H4 (cell line): ENCODE measurements around the gene RASGRF2. TPM values are rescaled to one million over a fixed set of nuclear protein-coding genes. Genes with fewer than 3 reads are reported as not detected.
"Not testable (repeated sequence)": the region's sequence is repeated elsewhere in the genome, so short reads cannot be mapped to it uniquely, and the experiment has no call there.

ENCODE experiments used
- DNase-seq: peaks from one replicate; pipeline ENCODE4 v3.0.0-alpha.2; 2015; ENCODE audit warnings: low spot score
- total RNA-seq: library from RNA; depleted of rRNA; stranded (reverse); fragments of >200 nt; shearing (Covaris generic); gene quantifications from 2 replicates; pipeline ENCODE4 v1.2.3, GENCODE V29; 2014

The RASGRF2 gene
- total RNA-seq, 1 experiment from 2014 or later, result 7.4 TPM

DNA sequence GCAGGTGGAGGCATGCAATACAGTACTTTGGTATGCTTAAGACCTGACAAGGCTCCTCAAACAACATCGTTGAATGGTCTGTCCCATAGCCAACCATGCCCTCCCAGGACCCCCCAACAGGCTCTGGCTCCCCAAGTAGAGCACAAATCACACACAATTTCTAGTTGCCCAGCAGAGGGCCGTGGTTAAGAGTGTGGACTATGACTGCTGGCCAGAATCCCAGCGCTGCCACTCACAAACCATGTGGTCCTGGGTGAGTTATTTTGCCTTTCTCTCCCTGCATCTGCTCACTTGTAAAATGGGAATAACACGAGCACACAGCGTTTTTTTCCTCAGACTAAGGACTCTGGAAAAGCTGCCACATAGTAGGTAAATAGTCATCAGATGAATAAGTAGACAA, 279.4 kb downstream of the RASGRF2 start:
- DNase-seq, result no peak

DNA sequence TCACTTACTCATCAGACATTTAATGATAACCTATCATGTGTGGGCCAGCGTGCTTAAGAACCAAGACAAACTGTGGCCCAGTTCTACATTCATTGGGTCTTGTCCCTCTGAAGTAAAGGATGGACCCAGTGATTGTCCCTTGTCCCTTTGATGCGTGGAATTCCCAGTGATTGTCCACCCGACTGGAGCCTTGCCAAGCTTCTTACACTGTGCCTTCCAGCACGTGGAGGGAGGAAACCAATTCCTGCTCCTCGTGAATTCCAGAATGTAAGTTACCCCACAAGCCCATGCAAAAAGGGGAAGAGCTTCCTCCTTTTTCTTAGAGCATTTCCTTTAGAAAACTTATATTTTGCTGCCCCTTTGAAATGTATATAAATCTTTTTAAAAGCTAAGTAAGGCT, 280.8 kb downstream of the RASGRF2 start:
- no peak for DNase-seq

- DNase-seq, result no peak
Observed at GRCh38 chr5:81241961-81242648, 281.9 kb downstream of the RASGRF2 start.

DNA sequence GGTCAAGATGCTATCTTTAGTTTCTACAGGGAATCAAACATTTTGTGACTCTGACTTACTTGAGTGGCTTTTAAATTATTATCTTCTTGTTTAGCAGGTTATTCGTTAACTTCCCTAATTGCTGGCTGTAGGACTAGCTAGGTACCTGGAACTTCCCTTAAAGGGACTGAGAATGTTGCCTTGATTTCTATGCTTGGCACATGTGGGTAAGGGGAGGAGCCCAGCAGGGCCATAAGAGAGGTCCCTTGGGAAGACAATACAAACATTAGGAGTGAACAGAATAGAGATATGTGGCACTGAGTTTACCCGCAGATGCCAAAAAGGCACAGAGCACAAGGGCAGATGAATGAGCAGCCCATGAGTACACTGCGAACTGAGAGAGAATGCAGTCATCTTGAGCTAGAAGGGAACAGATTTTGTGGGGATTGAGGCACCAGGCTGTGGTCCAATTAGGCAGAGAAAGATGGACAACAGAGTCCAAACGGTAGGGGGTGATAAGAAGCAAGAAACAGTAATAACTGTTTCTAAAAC, 282.8 kb downstream of the RASGRF2 start:
- no peak for DNase-seq

- DNase-seq, result no peak
Observed at GRCh38 chr5:81244451-81244850, 284.3 kb downstream of the RASGRF2 start.

DNA sequence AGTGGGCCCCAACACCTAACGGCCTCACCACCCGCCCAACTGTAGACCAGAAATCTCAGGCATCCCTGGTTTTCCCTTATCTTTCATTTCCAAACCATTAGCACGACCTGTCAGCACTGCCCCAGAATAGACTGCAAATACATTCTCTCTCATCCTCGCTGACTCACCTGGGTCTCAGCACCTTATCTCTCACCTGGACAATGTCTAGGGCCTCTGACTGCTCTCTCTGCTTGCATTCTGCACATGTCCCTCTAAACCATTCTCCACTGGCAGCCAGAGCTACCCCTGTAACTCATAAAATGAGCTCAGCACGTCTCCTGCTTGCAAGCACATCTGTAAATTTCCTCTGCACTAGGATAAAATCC, 285.7 kb downstream of the RASGRF2 start:
- DNase-seq, result no peak

DNA sequence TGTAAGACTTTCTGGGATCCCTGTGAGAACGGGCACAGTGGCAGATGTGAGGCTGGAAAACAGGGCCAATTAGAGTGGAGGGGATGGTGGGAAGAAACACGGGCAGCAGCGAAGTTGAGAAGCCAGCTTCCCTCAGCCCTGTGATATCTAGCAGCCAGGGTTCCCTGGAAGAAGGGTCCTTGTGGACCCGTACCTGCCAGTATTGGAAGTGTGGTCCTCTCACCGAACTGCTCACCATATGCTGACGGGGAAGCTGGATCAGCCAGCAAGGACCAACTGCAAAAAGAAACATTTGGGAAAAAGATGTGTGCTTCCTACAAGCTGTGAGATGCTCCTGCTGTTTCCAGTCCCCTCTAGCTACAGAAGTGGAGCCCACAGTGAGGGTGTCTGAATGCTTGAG, 286.5 kb downstream of the RASGRF2 start:
- DNase-seq, result no peak

GRCh38 chr5:81247441-81247972, 287.3 kb downstream of the RASGRF2 start:
- no peak for DNase-seq

GRCh38 chr5:81249240-81249639, 289.1 kb downstream of the RASGRF2 start:
- DNase-seq, result no peak

GRCh38 chr5:81250004-81250403, 289.8 kb downstream of the RASGRF2 start:
- no peak for DNase-seq

DNA sequence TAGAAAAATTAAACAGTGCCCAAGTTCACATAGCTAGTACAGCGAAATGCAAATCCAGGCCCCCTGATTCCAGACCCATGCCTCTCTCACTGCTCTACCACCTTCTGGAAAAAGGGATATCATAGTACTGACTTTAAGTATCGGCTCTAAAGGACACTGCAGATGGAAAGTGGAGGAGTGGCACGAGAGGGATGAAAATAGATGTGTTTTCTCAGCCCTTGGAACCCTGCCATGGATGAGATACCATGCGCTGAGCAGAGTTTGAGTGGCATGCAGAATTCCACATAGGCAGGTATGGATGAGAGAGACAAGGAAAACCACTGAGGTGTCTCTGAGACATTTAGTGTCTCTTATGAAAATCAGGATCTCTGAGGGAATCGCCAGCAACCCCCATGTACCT, 291.8 kb downstream of the RASGRF2 start:
- DNase-seq, result no peak

DNA sequence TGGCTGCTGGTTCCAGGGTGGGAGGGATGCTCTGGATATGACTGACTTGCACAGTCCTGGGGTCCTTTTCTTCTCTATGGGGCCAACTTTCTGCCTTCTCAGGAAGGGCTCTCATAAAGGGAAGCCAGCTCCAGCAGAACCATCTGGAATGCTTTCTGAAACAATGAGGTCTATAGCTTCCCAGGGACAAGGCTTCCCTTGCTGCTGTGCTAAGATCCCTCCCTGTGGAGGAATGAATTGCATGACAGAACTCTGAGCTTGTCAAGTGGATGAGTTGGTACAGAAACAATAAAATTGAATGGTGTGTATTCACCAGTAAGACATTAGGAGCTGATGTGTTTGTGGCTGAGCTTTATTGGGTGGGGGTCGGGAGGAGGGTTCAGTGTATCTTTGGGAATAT, 292.7 kb downstream of the RASGRF2 start:
- no peak for DNase-seq

DNA sequence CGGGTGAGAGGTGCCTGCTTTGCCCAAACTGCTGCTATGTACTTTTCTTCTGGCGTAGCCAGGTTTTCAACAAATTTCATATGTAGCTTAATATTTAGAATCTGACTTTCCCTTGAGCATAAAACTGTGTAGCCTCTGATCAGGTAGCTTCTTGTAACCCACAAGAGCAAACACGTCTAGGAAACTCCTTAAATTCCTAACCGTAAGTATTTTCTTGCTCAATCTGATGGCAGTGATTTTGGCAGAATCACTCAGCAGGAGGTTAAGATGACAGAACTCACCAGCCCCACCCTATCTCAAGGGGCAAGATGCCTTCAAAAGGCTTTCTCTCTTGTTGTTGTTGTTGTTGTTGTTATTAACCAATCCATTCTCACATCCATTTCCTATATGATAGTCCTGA, 293.7 kb downstream of the RASGRF2 start:
- DNase-seq, result no peak

GRCh38 chr5:81254886-81255559, 294.9 kb downstream of the RASGRF2 start:
- no peak for DNase-seq

DNA sequence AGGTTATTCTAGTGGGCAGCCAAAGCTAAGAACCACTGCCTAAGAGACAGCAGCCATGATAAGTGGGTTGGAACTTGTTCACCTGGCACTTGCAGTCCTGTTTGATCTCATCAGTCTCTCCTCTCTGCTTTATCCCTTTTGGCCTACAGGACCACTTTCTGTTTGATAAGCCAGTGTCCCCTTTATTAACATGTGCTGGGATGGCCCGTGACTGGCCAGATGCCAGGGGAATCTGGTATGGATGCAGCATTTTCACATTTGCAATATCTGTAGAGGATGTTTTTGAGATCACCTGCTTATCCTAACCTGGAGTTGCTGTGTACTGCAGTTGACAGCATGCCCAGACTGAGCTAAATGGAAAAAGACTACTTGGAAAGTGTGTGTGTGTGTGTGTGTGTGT, 296.6 kb downstream of the RASGRF2 start:
- DNase-seq, result no peak

DNA sequence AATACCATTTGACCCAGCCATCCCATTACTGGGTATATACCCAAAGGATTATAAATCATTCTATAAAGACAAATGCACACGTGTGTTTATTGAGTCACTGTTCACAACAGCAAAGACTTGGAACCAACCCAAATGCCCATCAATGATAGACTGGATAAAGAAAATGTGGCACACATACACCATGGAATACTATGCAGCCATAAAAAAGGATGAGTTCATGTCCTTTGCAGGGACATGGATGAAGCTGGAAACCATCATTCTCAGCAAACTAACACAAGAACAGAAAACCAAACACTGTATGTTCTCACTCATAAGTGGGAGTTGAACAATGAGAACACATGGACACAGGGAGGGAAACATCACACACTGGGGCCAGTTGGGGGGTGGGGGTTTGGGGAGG, 302.6 kb downstream of the RASGRF2 start:
- not testable (repeated sequence) for DNase-seq

- no peak for DNase-seq
Observed at GRCh38 chr5:81265101-81265500, 304.9 kb downstream of the RASGRF2 start.

- peak; percentile 39 for DNase-seq
Observed at GRCh38 chr5:81268521-81269196, 308.5 kb downstream of the RASGRF2 start.

- no peak for DNase-seq
Observed at GRCh38 chr5:81269751-81270393, 309.7 kb downstream of the RASGRF2 start.

DNA sequence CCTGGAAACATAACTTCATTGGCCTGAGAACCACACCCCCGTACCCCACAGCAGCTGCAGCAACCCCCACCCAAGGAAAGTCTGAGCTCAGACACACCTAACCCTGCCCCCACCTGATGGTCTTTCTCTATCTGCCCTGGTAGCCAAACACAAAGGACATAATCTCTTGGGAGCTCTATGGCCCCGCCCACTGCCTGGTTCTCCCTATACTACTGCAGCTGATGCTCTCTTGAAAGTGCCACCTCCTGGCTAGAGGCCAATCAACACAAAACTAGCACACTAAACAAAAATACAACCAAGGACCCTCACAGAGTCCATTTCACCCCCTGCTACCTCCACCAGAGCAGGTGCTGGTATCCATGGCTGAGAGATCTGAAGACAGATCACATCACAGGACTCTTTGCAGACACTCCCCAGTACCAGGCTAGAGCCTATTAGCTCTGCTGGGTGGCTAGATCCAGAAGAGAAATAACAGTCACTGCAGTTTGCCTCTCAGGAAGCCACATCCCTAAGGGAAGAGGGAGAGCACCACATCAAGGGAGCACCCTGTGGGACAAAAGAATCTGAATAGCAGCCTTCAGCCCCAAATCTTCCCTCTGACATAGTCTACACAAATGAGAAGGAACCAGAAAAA, 310.3 kb downstream of the RASGRF2 start:
- not testable (repeated sequence) for DNase-seq
